HepG2 (cell line): ENCODE data around the gene GALNT18. TPM values are rescaled to one million over a fixed set of nuclear protein-coding genes. Genes with fewer than 3 reads are reported as not detected.

Experiments used
- ATAC-seq: fragments of 200-7000 bp; cut with Tn5 transposase; 3 replicates; pipeline ENCODE4 v1.9.1; 2020; ENCODE audit warnings: mild to moderate bottlenecking, moderate library complexity
- BruUV-seq: library from RNA; stranded (reverse); fragments of 400-500 nt; replicated peaks from 2 replicates; lab custom pipeline; 2021; lab: Mats Ljungman, UMichigan
- CTCF ChIA-PET: fragments of 300-600 bp; formaldehyde crosslinking; extraction: SDS; loops from one replicate; lab custom pipeline; 2021; ENCODE audit warnings: low total read pairs, inconsistent platforms, low intra/inter-chr PET ratio; lab: Yijun Ruan, JAX
- POLR2A ChIA-PET: fragments of 350-600 bp; sonication (Branson Sonifier 250); formaldehyde crosslinking; loops from one replicate; lab custom pipeline; 2020; ENCODE audit warnings: antibody characterized with exemption, inconsistent platforms; lab: Yijun Ruan, JAX
- DNase-seq: peaks from one replicate; pipeline ENCODE4 v3.0.0-alpha.2; 2015; ENCODE audit warnings: low spot score
- FAIRE-seq: peaks from 3 replicates; lab custom pipeline; 2011; peaks lifted over from hg19 to GRCh38; lab: Jason Lieb, UNC
- H2AFZ ChIP-seq: one replicate; pipeline ENCODE4 v1.6.1; 2011; ENCODE audit warnings: low read length, inconsistent platforms
- H3K27ac ChIP-seq: fragments of 300-600 bp; 3 replicates; pipeline ENCODE4 v1.8.0; 2011; ENCODE audit warnings: mixed run types, mild to moderate bottlenecking, mixed read lengths, low read length, inconsistent platforms; ENCODE audit not compliant: insufficient read depth; ENCODE audit errors: extremely low read length
- H3K27me3 ChIP-seq, 2 experiments: fragments of 200-600 bp in 1 of 2; 2 replicates in 1 of 2; 3 replicates in 1 of 2; pipeline versions ENCODE4 v1.6.0 to v1.8.0; 2011; ENCODE audit warnings: low read length in 2 of 2, mild to moderate bottlenecking in 2 of 2, moderate library complexity in 2 of 2, inconsistent platforms in 1 of 2; ENCODE audit not compliant: insufficient read depth in 2 of 2, control insufficient read depth in 1 of 2
- H3K36me3 ChIP-seq, 2 experiments: fragments of 200-600 bp in 1 of 2; replicated peaks in 1 of 2; 2 replicates in 1 of 2; 3 replicates in 1 of 2; pipeline versions ENCODE4 v1.5.1 to v1.8.0; 2011; ENCODE audit warnings: low read length in 2 of 2, inconsistent platforms in 1 of 2; ENCODE audit not compliant: insufficient read depth in 2 of 2, control insufficient read depth in 1 of 2
- H3K4me1 ChIP-seq: 2 replicates; pipeline ENCODE4 v1.5.1; 2012; ENCODE audit warnings: low read length, inconsistent platforms; ENCODE audit not compliant: insufficient read depth
- H3K4me2 ChIP-seq: 2 replicates; pipeline ENCODE4 v1.6.0; 2011; ENCODE audit warnings: low read depth, low read length, inconsistent platforms
- H3K4me3 ChIP-seq, 3 experiments: fragments of 200-600 bp in 1 of 3; sonication (generic), shearing (Covaris generic) in 1 of 3; replicated peaks in 1 of 3; 2 replicates each; pipeline ENCODE4 v1.5.1; 2011 to 2016; ENCODE audit warnings: low read length in 3 of 3, inconsistent platforms in 2 of 3, low read depth in 2 of 3, mild to moderate bottlenecking in 2 of 3, control low read depth in 1 of 3, mixed read lengths in 1 of 3; ENCODE audit not compliant: insufficient read depth in 1 of 3
- H3K79me2 ChIP-seq: one replicate; pipeline ENCODE4 v1.6.1; 2011; ENCODE audit warnings: low read length, inconsistent platforms; ENCODE audit not compliant: insufficient read depth
- H3K9ac ChIP-seq: 2 replicates; pipeline ENCODE4 v1.6.0; 2011; ENCODE audit warnings: mild to moderate bottlenecking, low read depth, low read length, inconsistent platforms; ENCODE audit not compliant: insufficient read depth
- H3K9me3 ChIP-seq: 2 replicates; pipeline ENCODE4 v1.5.1; 2012; ENCODE audit warnings: mild to moderate bottlenecking, low read length
- H4K20me1 ChIP-seq: 2 replicates; pipeline ENCODE4 v1.6.0; 2011; ENCODE audit warnings: inconsistent platforms, mild to moderate bottlenecking, low read length, moderate library complexity; ENCODE audit not compliant: insufficient read depth
- CCDC6 ChIP-seq: sonication (generic); formaldehyde crosslinking; IDR thresholded peaks from 2 replicates; pipeline ENCODE4 v1.8.1; 2022; ENCODE audit warnings: mild to moderate bottlenecking, missing genetic modification reagents, moderate library complexity
- KDM6A ChIP-seq: IDR thresholded peaks from 2 replicates; pipeline ENCODE4 v1.6.1; 2016; ENCODE audit warnings: low read depth
- KLF16 ChIP-seq, 2 experiments: sonication (generic) in 1 of 2; formaldehyde crosslinking in 1 of 2; IDR thresholded peaks; 2 replicates each; pipeline versions ENCODE4 v1.6.1 to v1.8.0; 2016 to 2023; ENCODE audit warnings: missing genetic modification reagents in 2 of 2, missing compliant biosample characterization in 1 of 2
- MIER3 ChIP-seq: IDR thresholded peaks from 2 replicates; pipeline ENCODE4 v1.6.1; 2016; ENCODE audit warnings: missing compliant biosample characterization, borderline replicate concordance
- MXD4 ChIP-seq: IDR thresholded peaks from 2 replicates; pipeline ENCODE4 v1.6.1; 2016; ENCODE audit warnings: mild to moderate bottlenecking, missing biosample characterization, missing genetic modification reagents
- NFE2L2 ChIP-seq: fragments of 150-350 bp; IDR thresholded peaks from 2 replicates; pipeline ENCODE4 v1.6.1; 2014; ENCODE audit warnings: low read length
- PBX3 ChIP-seq: sonication (generic); formaldehyde crosslinking; IDR thresholded peaks from 2 replicates; pipeline ENCODE4 v1.8.1; 2023; ENCODE audit warnings: missing genetic modification reagents, inconsistent platforms, borderline replicate concordance
- SIX4 ChIP-seq: sonication (generic); formaldehyde crosslinking; IDR thresholded peaks from 2 replicates; pipeline ENCODE4 v1.4.0; 2020; ENCODE audit warnings: missing genetic modification reagents
- TBX3 ChIP-seq: fragments of 450-650 bp; IDR thresholded peaks from 2 replicates; pipeline ENCODE4 v1.6.1; 2017; ENCODE audit warnings: antibody characterized with exemption, mild to moderate bottlenecking, inconsistent platforms, borderline replicate concordance
- U2AF2 ChIP-seq: fragments of 200-400 bp; formaldehyde crosslinking; IDR thresholded peaks from 2 replicates; pipeline ENCODE4 v1.6.1; 2017; ENCODE audit warnings: low read depth, mild to moderate bottlenecking, low read length
- ZHX1 ChIP-seq: sonication (generic); formaldehyde crosslinking; IDR thresholded peaks from 2 replicates; pipeline ENCODE4 v1.8.1; 2022; ENCODE audit warnings: low read depth, mild to moderate bottlenecking, missing genetic modification reagents
- ZNF230 ChIP-seq: sonication (generic); formaldehyde crosslinking; IDR thresholded peaks from 2 replicates; pipeline ENCODE4 v1.4.0; 2020; ENCODE audit warnings: mild to moderate bottlenecking, missing genetic modification reagents
- ZNF343 ChIP-seq: sonication (generic); formaldehyde crosslinking; IDR thresholded peaks from 2 replicates; pipeline ENCODE4 v1.4.0; 2020; ENCODE audit warnings: mild to moderate bottlenecking, missing genetic modification reagents
- ZNF790 ChIP-seq: sonication (generic); formaldehyde crosslinking; IDR thresholded peaks from 2 replicates; pipeline ENCODE4 v1.8.0; 2022; ENCODE audit warnings: missing genetic modification reagents, mild to moderate bottlenecking, borderline replicate concordance
- ZSCAN31 ChIP-seq: sonication (generic); formaldehyde crosslinking; IDR thresholded peaks from 2 replicates; pipeline ENCODE4 v1.5.0; 2020; ENCODE audit warnings: low read depth, mild to moderate bottlenecking, missing genetic modification reagents
- WGBS: methylation state at CpG from one replicate; pipeline ENCODE4 v1.1.6; 2017; ENCODE audit warnings: low lambda C conversion rate; 5-methylcytosine and 5-hydroxymethylcytosine counted together
- in situ Hi-C: cut with HindIII; loops from 2 replicates; pipeline ENCODE4 v1.10.0; 2017; ENCODE audit warnings: low pct_unique_long_range_greater_than_20kb; ENCODE audit not compliant: extremely low pct_ligation_motif_present
- intact Hi-C: fragments of 100-400 bp; cut with micrococcal nuclease; formaldehyde crosslinking; loops from one replicate; pipeline ENCODE4 v1.10.0; 2022; ENCODE audit not compliant: unreplicated experiment
- polyA plus RNA-seq, 8 experiments: library from polyadenylated mRNA; depleted of rRNA in 3 of 8; stranded (reverse) in 7 of 8; unstranded in 1 of 8; fragments of >200 nt; fragmentation: Illumina TruSeq in 4 of 8; extraction: Trizol in 4 of 8; gene quantifications; 2 replicates each; pipeline versions ENCODE4 v1.2.1 to v1.2.3, GENCODE V29; 2011 to 2016; ENCODE audit warnings: low read depth in 4 of 8, missing spikeins in 1 of 8, mixed read lengths in 1 of 8; ENCODE audit not compliant: insufficient read depth in 1 of 8
- total RNA-seq, 5 experiments: library from RNA; depleted of rRNA; stranded (reverse); fragments of >200 nt; fragmentation: Illumina TruSeq; extraction: Trizol; gene quantifications; 2 replicates each; pipeline ENCODE4 v1.2.3, GENCODE V29; 2016; ENCODE audit warnings: low read depth in 1 of 5

Gene GALNT18
- total and polyA plus RNA-seq, 2 of the 13 experiments (the other 11 are each of a cell fraction or from before 2014, with no cell fraction given) = 0.11 TPM; not detected in 1

GRCh38 chr11:11292839-11293238 is 329.0 kb downstream of the GALNT18 start:
- 59% methylated on average over 12 of the region's 12 CpGs for WGBS
- Histone ChIP-seq H3K4me3 (no peak overlapping the region), H3K4me2 (no peak overlapping the region), H3K27ac (no peak overlapping the region), H3K9ac (no peak overlapping the region), H3K36me3 (no peaks in the 10 kb centered on the region), H3K27me3 (peaks cover 3 to 11% of the 10 kb centered on the region in 2 experiments; a peak in 3 of 5 replicates), H2AFZ (no peak overlapping the region), H4K20me1 (no peaks in the 10 kb centered on the region), H3K4me1 (peaks cover 13% of the 10 kb centered on the region), H3K9me3 (no peaks in the 10 kb centered on the region), H3K79me2 (no peaks in the 10 kb centered on the region)
- BruUV-seq = no TSS peak
- in situ Hi-C loops = no loop called here
- TF ChIP-seq CCDC6 (CRISPR knock-in tag) (no peak), U2AF2 (no peak), ZSCAN31 (CRISPR knock-in tag) (no peak), ZNF790 (CRISPR knock-in tag) (no peak), ZNF343 (CRISPR knock-in tag) (no peak), NFE2L2 (no peak), SIX4 (CRISPR knock-in tag) (no peak), ZHX1 (CRISPR knock-in tag) (no peak), TBX3 (no peak), ZNF230 (CRISPR knock-in tag) (no peak), PBX3 (no peak), MXD4 (CRISPR knock-in tag) (no peak), KDM6A (CRISPR knock-in tag) (no peak), KLF16 (CRISPR knock-in tag; IDR thresholded peaks at IDR 0.05) (no peak), MIER3 (CRISPR knock-in tag) (no peak)
- no peak for ATAC-seq
- intact Hi-C loops = no loop called here
- FAIRE-seq = no peak
- no peak for DNase-seq
- ChIA-PET CTCF (no interaction called here), POLR2A (no interaction called here)
